Stimulated activated CD8-positive, alpha-beta memory T cell treated with anti-CD3 and anti-CD28 coated beads, Interleukin-12 subunit alpha, Interleukin-12 subunit beta, amount 100 ng/mL, for 24 hours (primary cell): ENCODE results near the gene NUDT3.
"Not testable (repeated sequence)": the region's sequence is repeated elsewhere in the genome, so short reads cannot be mapped to it uniquely, and the experiment has no call there.

Source experiments
- DNase-seq: peaks from one replicate; pipeline ENCODE4 v3.0.0-alpha.2; 2020; ENCODE audit errors: extremely low read depth

NUDT3 gene

DNA sequence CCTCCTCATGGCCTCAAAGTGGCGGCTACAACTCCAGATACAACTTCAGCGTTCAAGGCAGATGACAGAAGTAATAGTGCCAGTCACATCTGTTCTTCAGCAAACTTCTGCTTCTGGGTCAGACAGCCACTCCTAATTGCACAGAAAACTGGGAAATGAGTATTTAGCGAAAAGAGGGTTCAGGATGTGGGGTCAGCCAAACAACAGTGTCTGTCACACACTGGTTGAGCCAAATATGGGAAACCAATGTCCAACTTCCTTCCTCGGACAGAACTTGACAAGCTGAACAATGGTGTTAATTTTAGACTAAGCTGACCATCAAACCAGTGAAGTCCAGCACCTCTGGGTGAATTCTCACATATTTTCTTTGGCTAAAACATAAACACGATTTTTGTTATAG lies 22.1 kb downstream of the NUDT3 start:
- no peak for DNase-seq

DNA sequence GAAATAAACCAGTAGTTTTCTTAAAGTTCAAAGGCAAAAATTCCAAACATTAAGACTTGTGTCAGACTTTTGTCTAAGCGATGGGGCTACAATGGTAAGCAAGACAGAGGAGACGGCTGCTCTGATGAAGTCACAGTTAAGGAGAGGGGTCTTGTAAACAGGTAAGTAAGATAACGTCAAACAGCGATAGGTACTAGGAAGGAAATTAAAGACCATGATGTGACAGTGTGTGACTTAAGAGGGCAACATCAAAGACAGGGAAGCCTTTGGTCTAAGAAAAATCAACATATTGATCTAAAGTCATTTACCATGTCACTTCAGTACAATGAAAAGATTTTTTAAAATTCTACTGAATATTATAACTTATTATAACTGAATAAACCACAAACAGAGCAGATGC lies 23.1 kb downstream of the NUDT3 start:
- DNase-seq: no peak

DNA sequence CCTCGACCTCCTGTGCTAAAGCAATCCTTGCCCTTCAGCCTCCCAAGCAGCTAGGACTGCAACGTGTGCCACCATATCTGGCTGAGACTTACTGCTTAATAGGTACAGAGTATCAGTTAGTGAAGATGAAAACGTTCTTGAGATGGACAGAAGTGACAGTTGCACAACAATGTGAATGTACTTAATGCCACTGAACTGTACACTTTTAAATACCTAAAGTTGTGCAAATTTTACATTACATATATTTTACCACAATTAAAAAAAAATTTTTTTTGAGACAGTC lies 25.9 kb downstream of the NUDT3 start:
- no peak for DNase-seq

DNA sequence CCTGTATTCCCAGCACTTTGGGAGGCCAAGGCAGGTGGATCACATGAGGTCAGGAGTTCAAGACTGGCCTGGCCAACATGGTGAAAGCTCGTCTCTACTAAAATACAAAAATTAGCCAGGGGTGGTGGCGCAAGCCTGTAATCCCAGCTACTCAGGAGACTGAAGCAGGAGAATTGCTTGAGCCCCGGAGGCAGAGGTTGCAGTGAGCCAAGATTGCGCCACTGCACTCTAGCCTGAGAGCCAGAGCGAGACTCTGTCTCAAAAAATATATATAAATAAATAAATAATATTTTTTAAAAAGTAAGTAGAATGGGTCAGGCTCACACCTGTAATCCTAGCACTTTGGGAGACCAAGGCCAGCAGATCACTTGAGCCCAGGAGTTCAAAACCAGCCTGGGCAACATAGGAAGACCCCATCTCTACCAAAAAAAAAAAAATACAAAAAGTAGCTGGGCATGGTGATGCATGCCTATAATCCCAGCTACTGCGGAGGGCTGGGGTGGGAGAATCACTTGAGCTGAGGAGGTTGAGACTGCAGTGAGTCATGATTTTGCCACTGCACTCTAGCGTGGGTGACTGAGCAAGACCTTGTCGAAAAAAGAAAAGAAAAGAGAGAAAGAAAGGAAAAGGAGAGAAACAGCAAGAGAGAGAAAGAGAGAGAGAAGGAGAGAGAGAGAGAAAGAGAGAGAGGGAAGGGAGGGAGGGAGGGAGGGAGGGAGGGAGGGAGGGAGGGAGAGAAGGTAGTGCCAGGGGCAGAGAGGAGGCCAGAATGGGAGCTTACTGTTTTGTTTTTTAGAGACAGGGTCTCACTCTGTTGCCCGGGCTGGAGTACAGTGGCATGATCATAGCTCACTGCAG lies 26.5 kb downstream of the NUDT3 start:
- DNase-seq: not testable (repeated sequence)

DNA sequence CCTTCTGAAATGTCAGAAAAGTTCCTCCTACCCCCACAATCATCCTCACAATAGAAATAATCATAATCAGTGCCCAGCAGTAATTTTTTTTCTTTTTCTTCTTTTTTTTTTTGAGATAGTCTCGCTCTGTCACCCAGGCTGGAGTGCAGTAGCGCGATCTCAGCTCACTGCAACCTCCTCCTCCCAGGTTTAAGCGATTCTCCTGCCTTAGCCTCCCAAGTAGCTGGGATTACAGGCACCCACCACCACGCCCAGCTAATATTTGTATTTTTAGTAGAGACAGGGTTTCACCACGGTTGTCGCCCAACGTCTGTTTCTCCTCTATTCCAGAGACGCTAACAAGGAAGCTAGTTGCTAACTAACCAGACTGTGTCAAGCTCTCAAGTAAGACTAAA lies 28.8 kb downstream of the NUDT3 start:
- not testable (repeated sequence) for DNase-seq

DNA sequence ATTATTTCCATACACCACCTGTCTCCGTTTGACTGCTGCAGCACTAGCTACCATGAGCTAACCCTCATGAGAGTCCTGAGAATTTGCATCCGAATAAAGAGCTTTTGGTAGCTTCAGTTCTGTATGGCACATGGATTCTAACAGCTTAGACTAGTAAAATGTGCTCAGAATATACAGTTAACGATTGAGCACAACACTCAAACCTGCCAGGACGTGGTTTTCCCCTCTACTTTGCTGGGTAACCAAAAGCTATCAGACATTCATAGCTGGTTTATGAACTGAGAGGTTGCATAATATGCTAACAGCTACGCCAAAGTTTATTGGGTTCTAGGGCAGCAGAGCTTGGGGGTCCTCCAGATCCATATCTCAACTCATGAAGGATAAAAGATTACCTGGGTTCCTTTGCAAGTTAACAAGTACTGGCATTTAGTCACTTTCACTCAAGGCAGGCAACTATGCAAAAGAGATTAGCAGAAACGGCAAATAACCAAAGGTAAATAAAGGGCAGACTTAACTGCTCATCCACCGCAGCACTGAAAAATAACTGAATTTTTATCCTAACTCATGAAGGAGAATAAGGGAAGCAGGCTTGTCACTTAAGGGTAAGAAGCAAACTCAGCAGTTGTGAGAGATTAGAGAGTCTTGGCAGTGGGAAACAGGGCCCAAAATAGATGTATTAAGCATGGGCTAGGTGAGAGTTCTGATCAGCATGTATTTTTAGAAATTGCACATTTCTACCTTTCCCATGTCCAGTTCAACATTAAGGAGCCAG lies 29.4 kb downstream of the NUDT3 start:
- no peak for DNase-seq

DNA sequence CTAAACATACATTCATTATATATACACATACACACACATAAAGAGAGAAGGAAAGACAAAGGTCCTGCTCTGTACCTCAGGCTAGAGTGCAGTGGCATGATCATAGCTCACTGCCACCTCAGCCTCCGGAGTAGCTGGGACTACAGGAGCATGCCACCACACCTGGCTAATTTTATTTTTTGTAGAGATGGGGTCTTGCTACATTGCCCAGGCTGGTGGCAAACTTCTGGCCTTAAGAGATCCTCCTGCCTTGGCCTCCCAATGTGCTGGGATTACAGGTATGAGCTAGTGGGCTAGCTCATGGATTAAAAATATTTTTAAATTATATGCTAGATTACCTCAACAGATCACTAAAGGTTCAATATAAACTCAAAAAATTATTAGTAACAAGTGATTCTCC lies 30.3 kb downstream of the NUDT3 start:
- DNase-seq: no peak

DNA sequence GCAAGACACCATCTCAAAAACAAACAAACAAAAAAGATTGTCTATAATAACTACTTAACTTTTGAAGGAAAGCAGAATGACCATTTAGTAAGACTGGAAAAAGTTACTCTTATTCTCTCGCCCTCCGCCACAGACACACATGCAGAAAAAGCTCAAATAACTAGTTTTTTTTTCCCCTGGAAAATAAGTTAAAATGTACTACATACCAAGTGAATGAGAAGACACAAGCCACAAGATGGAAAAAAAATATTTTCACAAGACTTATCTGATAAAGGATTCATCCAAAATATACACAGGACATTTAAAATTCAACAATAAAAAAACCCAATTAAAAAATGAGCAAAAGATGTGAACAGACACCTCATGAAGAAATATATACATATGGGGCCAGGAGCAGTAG lies 31.9 kb downstream of the NUDT3 start:
- DNase-seq: no peak

DNA sequence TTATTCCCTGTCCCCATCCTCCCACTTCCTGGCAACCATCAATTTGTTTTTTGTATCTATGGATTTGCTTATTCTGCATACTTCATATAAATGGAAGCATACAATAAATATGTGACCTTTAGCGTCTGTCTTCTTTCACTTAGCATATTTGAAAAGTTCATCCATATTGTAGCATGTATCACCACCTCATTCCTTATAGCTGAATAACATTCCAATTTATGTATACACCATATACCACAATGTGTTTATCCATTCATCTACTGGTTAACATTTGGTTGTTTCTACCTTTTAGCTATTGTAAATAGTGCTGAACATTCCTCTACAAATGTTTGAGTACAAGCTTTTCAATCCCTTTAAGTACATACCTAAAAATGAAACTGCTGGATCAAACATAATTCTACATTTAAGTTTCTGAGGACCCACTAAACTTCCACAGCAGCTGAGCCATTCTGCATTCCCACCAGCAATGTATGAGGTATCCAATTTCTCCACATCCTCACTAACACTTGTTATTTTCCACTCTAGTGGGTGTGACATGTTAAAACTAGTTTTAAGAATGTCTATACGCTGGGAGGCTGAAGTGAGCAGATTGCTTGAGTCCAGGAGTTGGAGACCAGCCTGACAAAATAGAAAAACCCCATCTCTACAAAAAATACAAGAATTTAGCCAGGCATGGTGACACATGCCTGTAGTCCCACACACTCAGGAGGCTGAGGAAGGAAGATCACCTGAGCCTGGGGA lies 32.9 kb downstream of the NUDT3 start:
- DNase-seq: no peak

DNA sequence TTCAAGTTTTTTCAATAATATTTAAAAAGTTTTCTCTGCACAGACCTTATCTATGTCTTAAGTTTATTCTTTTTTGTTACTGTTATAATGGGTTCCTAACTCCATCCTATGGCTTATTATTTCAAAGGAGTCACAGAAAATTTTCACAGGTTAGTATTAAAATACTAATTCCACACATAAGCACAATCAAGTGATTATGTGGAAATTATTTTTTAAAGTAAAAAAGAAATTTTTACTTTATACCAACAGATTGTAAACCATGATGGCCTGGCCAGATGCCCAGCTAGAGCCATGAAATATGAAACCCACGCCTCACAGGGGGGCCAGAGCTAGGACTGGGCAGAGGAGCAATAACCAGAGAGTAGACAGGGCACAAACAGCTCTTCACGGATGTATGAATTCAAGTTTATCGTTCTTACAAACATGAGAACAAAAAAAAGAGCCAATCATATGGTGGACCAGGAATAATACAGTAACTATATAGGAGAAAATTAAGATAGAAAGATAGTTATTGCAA lies 34.0 kb downstream of the NUDT3 start:
- no peak for DNase-seq

DNA sequence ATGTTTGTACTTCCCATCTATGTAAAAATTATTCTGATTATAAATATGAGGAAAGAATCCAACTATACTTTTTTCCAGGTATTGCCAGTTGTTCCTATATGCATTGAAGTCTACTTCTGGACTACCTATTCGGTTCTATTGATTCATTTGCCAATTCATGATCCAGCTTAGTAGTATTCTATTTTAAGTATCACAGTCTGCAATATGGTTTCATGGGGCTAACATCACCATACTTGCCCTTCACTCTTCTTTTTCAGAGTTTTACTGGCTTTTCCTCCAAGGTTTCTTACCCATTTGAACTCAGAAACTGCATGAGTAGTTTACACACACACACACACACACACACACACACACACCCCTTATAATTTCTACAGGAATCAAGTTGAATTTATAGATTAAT lies 34.5 kb downstream of the NUDT3 start:
- DNase-seq: no peak

DNA sequence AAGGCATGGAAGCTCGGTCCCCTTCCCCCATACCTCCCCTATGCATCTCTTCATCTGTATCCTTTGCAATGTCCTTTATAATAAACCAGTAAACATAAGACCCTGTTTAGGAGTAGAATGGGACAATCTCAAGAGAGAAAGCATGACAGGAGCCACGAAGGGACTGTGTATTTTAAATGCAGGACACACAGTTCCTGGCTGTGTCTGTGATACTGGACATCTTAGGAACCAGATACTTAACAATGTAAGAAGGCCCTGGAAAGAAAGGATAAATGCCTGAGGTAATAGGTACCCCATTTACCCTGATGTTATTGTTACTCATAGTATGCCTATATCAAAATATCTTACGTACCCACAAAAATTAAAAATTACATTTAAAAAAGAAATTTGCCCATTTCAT lies 36.6 kb downstream of the NUDT3 start:
- DNase-seq: no peak

DNA sequence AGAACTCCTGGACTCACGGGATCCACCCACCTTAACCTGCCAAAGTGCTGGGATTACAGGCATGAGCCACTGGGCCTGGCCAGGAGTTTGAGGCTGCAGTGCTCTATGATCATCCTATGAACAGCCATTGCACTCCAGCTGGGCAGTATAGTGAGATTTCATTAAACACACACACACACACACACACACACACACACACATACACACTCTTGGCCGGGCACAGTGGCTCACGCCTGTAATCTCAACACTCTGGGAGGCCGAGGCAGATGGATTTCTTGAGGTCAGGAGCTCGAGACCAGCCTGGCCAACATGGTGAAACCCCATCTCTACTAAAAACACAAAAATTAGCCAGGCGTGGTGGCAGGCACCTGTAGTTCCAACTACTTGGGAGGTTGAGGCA lies 38.2 kb downstream of the NUDT3 start:
- not testable (repeated sequence) for DNase-seq

DNA sequence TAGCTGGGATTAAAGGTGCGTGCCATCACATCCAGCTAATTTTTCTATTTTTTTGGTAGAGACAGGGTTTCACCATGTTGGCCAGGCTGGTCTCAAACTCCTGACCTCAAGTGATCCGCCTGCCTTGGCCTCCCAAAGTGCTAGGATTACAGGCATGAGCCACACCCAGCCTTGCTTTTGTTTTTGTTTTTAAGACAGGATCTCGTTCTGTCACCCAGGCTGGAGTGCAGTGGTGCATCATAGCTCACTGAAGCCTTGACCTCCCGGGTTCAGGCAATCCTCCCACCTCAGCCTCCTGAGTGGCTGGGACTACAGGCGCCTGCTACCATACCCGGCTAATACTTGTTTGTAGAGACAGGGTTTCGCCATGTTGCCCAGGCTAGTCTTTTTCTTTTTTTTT lies 38.9 kb downstream of the NUDT3 start:
- DNase-seq: not testable (repeated sequence)

DNA sequence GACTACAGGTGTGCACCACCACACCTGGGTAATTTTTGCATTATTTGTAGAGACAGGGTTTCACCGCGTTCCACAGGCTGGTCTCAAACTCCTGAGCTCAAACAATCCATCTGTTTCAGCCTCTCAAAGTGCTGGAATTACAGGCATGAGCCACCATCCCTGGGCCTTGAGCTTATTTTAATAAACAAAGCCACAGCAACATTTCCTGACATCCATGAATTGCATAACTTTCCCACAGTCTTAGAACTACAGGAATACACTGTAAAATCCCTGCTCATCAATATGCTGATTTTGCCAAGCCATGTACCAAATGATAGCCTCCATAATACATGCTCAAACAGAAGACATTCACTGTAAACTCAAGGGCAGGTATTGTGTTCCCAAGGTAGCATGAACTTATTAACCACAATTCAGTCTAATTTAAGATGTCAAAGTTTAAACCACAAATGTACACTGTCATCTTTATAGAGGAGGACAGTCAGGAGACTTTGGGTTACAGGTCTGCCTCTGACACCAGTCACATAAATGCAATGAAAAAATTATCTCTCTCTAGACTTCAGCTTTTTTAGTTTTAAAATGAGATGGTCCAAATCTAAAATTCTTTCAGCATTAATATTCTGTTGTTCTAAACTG lies 40.0 kb downstream of the NUDT3 start:
- DNase-seq: no peak

DNA sequence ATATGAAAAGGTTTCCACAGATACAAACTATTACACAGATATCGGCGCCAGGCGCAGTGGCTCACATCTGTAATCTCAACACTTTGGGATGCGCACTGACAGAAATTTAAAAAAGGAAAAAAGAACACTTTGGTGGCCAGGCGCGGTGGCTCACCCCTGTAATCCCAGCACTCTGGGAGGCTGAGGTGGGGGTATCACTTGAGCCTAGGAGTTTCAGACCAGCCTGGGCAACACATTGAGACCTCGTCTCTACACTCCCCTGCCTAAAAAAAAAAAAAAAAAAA lies 41.6 kb downstream of the NUDT3 start:
- no peak for DNase-seq

DNA sequence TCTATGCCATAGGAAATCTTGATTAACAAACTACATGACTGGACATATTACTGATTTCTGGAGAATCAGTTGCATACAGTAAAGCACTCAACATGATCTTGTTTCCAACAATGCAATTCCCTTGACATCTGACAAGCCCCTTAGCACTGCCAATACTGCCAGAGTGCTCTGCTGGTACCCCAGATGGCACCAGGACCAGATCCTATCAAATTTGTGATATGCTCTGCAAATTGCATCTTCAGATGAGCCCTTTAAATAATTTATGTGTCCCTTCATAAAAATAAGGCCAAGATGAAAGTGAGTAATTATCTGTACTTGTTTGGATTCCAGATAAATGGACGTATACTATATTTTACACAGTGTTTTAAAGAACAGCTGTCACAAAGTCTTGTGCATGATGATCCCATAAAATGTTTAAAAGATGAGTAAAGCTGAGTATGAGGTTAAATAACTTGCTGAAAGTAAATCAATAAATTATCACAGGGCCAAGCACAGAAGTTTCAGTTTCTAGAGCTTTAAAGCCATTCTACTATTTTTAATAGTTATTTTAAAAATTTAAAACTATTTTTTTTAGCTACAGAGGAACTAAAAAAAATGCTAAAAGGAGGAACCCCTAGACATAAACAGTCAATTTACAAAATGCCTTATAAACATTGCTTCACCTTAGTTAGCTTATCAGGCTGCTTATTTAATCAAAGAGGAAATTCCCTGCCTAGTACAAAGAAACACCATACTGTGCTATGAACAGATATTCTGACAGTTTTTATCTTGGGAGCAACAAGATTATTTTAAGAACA lies 42.1 kb downstream of the NUDT3 start:
- no peak for DNase-seq

DNA sequence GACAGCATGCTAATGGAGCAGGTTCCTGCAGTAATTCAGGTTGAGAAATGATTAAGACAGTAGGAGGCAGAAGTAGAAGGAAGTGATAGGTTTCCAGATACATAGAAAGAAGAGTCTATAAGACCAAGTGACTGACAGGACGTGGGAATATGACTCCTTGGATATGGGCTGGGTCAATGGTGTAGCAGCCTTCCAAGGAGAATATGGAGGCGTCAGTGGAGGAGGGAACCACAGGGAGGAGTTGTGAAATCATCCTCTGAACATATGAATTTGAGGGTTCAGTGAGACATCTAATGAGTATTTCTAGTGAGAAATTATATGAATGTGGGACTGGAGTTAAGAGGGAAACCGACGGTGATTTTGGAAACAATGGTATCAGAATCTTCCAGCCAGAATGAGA lies 43.3 kb downstream of the NUDT3 start:
- no peak for DNase-seq

DNA sequence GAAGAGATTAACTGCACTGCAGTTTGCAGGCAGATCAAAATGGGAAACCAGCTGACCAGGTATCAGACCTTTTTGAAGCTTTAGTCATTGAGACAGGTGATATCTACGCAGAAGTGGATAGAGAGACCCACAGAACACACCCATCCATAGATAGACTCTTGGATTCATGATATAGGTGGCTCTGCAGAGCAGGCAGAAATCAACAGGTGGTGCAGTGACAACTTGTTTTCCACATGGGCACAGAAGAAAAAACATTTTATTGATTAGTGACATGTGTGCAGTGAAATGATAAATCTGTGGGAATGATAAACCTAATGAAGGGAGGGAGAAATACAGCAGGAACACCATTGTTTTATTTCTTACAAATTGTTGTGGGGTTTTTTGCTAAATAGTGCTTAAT lies 45.2 kb downstream of the NUDT3 start:
- no peak for DNase-seq

DNA sequence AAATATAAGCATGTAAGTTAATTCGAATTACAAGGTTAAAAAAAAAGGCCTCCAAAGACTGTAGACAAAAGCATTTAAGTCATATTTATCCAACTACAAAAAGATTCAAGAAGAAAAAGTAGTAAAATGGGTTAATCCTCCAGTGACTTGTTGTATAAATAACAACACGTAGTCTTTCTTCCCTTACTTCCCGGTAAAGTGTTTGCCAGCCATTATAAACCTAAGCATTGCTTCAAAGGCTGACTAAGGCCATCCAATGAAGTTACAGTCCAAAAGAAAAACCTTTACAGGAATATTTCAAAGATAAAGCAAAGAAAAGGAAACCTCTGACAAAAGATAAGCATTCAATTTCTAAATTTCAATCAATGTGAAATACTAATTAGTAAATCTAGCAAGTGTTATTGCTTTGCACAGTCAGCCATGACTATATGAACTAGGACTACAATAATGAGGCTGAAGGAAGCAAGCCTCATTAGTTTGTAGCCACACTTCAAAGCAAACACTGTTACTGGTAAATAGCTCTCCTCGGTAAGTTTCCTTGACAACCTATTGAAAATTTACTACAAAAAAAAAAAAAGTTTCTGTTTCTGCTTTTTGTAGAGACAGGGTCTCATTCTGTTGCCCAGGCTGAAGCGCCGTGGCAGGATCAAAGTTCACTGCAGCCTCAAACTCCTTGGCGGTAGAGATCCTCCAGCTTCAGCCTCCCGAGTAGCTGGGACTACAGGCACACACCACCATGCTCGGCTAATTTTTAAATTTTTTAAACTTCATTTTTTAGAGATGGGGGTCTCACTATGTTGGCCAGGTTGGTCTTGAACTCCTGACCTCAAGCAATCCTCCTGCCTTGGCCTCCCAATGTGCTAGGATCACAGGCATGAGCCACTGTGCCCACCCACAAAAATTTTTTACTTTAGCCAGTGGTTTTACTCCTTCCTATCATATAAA lies 46.0 kb downstream of the NUDT3 start:
- no peak for DNase-seq
